Astrocyte (in vitro differentiated cells and primary cell): ENCODE measurements around the gene THAP11.
"Not testable (repeated sequence)": the region's sequence is repeated elsewhere in the genome, so short reads cannot be mapped to it uniquely, and the experiment has no call there.

Source experiments
- EZH2 ChIP-seq: IDR thresholded peaks from 2 replicates; pipeline ENCODE4 v1.6.1; 2012; ENCODE audit warnings: mild to moderate bottlenecking, low read length, inconsistent platforms; ENCODE audit not compliant: insufficient read depth
- TF ChIP-seq, protein P1 (sequence below): IDR thresholded peaks from 2 replicates; pipeline ENCODE4 v1.5.1; 2011; ENCODE audit warnings: low read depth, mild to moderate bottlenecking, inconsistent platforms, low read length, moderate library complexity; ENCODE audit not compliant: insufficient read depth

DNA sequence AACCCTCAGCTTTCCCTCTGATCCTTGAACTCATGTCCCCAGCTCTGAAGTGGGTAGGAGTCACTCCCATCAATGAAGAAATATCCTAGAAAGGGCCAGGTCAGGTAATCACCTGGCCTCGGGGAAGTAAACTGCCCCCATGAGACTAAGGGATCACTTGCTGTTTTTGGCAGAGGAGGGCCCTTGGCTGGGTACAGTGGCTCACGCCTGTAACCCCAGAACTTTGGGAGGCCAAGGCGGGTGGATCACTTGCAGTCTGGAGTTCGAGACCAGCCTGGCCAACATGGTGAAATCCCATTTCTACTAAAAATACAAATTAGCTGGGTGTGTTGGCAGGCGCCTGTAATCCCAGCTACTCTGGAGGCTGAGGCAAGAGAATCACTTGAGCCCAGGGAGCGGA, 21.9 kb downstream of the THAP11 start:
- TF ChIP-seq EZH2: not testable (repeated sequence)
- TF ChIP-seq, protein P1, sequence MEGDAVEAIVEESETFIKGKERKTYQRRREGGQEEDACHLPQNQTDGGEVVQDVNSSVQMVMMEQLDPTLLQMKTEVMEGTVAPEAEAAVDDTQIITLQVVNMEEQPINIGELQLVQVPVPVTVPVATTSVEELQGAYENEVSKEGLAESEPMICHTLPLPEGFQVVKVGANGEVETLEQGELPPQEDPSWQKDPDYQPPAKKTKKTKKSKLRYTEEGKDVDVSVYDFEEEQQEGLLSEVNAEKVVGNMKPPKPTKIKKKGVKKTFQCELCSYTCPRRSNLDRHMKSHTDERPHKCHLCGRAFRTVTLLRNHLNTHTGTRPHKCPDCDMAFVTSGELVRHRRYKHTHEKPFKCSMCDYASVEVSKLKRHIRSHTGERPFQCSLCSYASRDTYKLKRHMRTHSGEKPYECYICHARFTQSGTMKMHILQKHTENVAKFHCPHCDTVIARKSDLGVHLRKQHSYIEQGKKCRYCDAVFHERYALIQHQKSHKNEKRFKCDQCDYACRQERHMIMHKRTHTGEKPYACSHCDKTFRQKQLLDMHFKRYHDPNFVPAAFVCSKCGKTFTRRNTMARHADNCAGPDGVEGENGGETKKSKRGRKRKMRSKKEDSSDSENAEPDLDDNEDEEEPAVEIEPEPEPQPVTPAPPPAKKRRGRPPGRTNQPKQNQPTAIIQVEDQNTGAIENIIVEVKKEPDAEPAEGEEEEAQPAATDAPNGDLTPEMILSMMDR: not testable (repeated sequence)
